ENCODE measurements around the gene CFAP61.
"Not testable (repeated sequence)": the region's sequence is repeated elsewhere in the genome, so short reads cannot be mapped to it uniquely, and the experiment has no call there.

CFAP61 gene

DNA sequence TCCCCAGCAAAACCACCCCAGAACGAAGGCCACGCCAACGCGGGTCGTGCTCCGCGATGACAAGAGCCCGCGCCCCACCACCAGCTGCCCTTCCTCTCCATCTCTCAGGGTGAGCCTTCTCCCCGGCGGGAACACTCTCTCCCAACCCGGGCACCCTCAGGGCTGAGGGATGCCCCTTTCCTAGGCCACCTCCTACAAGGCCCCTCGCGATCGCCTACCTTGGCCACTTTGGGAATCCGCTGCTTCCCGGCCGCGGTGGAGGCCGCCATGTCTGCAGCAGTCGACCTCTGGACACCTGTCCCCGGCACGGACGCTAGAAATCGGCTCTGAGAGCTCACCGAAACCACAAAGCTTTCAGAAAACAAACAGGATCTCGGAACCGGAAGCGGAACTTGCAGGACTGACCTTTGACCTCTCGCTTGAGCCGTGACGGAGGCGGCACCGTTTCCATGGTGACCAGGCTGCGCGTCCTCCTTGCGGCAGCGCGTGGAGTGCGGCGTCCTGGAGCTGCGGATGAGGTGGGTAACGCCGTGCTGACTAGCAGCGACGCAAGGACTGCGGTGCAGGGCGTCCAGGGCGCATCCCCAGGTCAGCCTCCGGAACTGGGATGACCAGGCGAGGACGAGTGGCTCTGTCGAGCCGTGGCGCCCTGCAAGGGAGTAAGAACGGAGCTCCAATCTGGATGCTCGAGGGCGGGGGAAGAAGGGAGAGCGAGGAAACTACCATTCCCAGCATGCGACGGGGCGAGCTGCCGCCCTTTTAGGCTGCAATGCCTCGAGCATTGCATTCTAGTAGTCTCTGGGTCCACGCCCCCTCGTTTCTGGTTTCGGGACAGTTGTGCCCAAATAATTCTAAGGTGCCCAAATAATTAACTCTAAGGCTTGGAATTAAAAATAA lies at the start of gene CFAP61, which contains the start of gene CRNKL1:
Gene CFAP61, plus strand, starts transcription at position 459 of the 897 bp plus-strand sequence. CDS start 4,122 bp downstream, outside the sequence.
Gene CRNKL1, minus strand, starts transcription at position 393 of the 897 bp plus-strand sequence. Its CDS starts 124 bp downstream, at position 269.
- Histone ChIP-seq H3K4me1 (ENCODE audit: insufficient read depth, low read length) (peaks cover 12% of the 10 kb centered on the region), H3K4me3 (ENCODE audit: low read depth in 1 of 2, low read length in 2 of 2) (peak within 1 kb of the TSS; percentile 87 to 94), H3K27ac (ENCODE audit: low read depth, low read length) (peak within 1 kb of the TSS; percentile 73), H3K9me3 (ENCODE audit: low read length) (no peaks in the 10 kb centered on the region), H3K36me3 (ENCODE audit: insufficient read depth, low read length) (peaks cover 29% of the 10 kb centered on the region), H3K9ac (ENCODE audit: low read length) (peak within 1 kb of the TSS; percentile 87), H3K27me3 (ENCODE audit: control insufficient read depth in 1 of 2, insufficient read depth in 2 of 2, low read length in 2 of 2) (no peaks in the 10 kb centered on the region)

DNA sequence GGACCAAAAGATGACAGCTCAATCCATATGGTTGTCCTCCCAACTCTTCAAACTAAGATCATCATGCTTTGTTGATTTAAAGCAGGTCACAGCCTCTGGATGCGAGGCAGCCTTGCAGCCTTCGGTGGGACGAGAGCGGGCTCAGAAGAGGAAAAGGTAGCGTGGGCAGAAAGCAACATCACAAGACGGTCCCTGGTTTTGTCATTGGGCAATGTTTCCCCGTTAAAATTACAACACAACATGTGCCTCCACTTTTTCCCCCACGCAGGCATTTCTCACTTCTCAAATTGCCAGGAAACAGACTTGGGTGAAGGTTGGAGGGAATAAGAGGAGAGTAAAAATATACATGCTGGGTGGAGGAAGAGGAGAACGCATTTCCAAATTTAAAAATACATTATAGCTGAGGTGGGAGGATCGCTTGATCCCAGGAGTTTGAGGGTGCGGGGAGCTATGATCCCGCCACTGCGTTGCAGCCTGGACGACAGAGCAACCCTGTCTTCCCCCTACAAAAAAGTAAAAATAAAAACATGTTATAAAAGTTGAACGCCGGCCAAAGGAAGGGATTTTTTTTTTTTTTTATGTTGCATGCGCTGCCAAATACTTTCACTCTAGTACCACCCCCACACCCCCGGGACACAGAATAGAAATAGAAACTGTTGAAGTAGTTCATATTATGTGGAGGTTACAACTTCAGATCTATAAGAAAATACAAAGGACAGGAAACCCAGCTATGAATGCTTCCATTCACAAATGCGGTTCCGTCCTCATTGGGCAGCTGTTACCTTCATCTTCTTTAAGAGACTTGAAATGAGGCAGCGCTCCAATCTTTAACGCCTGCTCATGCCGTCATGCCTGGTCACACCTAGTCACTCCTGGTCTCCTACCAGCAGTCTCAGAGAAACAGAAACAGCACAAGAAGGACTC lies 49.0 kb upstream of the CFAP61 start:
- Histone ChIP-seq H3K9me3 (ENCODE audit: low read length) (no peaks in the 10 kb centered on the region), H3K27ac (ENCODE audit: low read depth, low read length) (peak overlapping the region; percentile 56), H3K9ac (ENCODE audit: low read length) (no peak overlapping the region), H3K36me3 (ENCODE audit: insufficient read depth, low read length) (peaks cover 32% of the 10 kb centered on the region), H3K4me3 (ENCODE audit: low read depth in 1 of 2, low read length in 2 of 2) (peak overlapping the region in 1 of 2 donors; percentile 46), H3K4me1 (ENCODE audit: insufficient read depth, low read length) (peaks cover 40% of the 10 kb centered on the region), H3K27me3 (ENCODE audit: control insufficient read depth in 1 of 2, insufficient read depth in 2 of 2, low read length in 2 of 2) (no peaks in the 10 kb centered on the region)

- H3K27ac ChIP-seq (ENCODE audit: low read depth, low read length): peak overlapping the region; percentile 56
- H3K9me3 ChIP-seq (ENCODE audit: low read length); H3K9ac ChIP-seq (ENCODE audit: low read length); H3K27me3 ChIP-seq (ENCODE audit: control insufficient read depth in 1 of 2, insufficient read depth in 2 of 2, low read length in 2 of 2): not testable (repeated sequence)
- peaks cover 40% of the 10 kb centered on the region for H3K4me1 ChIP-seq (ENCODE audit: insufficient read depth, low read length)
- H3K4me3 ChIP-seq (ENCODE audit: low read depth in 1 of 2, low read length in 2 of 2): peak overlapping the region in 1 of 2 donors; percentile 46
- peaks cover 26% of the 10 kb centered on the region for H3K36me3 ChIP-seq (ENCODE audit: insufficient read depth, low read length)
These were observed 48.4 kb upstream of the CFAP61 start for GRCh38 chr20:20003955-20004322.

DNA sequence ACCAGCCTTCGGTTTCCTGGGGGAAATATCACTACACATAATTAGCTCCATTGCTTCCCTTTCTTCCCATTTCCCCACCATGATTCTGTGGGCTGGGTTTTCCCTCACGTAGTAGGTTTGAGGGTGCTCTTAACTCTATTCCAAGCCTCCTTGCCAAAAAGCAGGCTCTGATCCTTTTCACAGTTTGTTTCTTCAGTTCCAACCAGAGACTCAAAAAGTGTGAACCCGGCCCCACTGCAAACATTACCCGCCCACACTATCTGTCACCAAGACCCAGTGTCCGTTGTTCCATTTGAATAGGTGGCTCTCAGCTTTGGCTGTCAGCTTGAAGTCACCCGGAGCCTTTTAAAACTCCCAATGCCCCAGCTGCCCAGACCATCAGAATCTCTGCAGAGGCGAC lies 47.0 kb upstream of the CFAP61 start:
- no peaks in the 10 kb centered on the region for H3K9me3 ChIP-seq (ENCODE audit: low read length)
- H3K27ac ChIP-seq (ENCODE audit: low read depth, low read length): no peak overlapping the region

DNA sequence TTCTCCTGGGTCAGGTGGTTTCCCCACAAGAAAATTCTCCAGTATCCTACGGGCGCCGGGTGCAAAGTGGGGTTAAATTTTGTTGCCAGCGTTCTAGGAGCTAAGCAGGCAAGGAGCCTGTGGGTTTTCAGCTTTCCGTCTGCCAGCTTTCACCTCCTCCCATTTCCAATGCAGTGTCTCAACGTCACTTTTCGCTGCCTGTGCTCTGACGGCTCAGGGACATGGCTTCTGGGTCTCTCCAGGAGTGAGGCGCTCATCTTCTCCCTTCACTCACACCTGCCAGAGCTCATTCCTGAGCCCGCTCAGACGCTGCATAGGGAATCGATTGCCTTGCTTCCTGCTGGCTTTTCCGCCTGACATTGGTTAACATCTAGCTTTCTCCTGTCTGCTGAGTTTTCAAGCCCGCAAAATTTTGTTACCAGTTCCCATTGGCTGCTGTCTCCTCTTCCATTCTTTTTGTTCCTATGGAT lies 42.5 kb upstream of the CFAP61 start:
- no peak overlapping the region for H3K4me3 ChIP-seq (ENCODE audit: low read depth in 1 of 2, low read length in 2 of 2)
- no peaks in the 10 kb centered on the region for H3K36me3 ChIP-seq (ENCODE audit: insufficient read depth, low read length)
- H3K4me1 ChIP-seq (ENCODE audit: insufficient read depth, low read length): peaks cover 21% of the 10 kb centered on the region
- no peak overlapping the region for H3K27ac ChIP-seq (ENCODE audit: low read depth, low read length)
- H3K27me3 ChIP-seq (ENCODE audit: control insufficient read depth in 1 of 2, insufficient read depth in 2 of 2, low read length in 2 of 2): no peaks in the 10 kb centered on the region
- H3K9ac ChIP-seq (ENCODE audit: low read length): no peak overlapping the region
- H3K9me3 ChIP-seq (ENCODE audit: low read length): no peaks in the 10 kb centered on the region

More for the DNA sequence above, 47.0 kb upstream of the CFAP61 start:
- H3K4me1 ChIP-seq (ENCODE audit: insufficient read depth, low read length): peaks cover 37% of the 10 kb centered on the region
- H3K27me3 ChIP-seq (ENCODE audit: control insufficient read depth in 1 of 2, insufficient read depth in 2 of 2, low read length in 2 of 2): no peaks in the 10 kb centered on the region
- peaks cover 15% of the 10 kb centered on the region for H3K36me3 ChIP-seq (ENCODE audit: insufficient read depth, low read length)
- no peak overlapping the region for H3K9ac ChIP-seq (ENCODE audit: low read length)
- no peak overlapping the region for H3K4me3 ChIP-seq (ENCODE audit: low read depth in 1 of 2, low read length in 2 of 2)

DNA sequence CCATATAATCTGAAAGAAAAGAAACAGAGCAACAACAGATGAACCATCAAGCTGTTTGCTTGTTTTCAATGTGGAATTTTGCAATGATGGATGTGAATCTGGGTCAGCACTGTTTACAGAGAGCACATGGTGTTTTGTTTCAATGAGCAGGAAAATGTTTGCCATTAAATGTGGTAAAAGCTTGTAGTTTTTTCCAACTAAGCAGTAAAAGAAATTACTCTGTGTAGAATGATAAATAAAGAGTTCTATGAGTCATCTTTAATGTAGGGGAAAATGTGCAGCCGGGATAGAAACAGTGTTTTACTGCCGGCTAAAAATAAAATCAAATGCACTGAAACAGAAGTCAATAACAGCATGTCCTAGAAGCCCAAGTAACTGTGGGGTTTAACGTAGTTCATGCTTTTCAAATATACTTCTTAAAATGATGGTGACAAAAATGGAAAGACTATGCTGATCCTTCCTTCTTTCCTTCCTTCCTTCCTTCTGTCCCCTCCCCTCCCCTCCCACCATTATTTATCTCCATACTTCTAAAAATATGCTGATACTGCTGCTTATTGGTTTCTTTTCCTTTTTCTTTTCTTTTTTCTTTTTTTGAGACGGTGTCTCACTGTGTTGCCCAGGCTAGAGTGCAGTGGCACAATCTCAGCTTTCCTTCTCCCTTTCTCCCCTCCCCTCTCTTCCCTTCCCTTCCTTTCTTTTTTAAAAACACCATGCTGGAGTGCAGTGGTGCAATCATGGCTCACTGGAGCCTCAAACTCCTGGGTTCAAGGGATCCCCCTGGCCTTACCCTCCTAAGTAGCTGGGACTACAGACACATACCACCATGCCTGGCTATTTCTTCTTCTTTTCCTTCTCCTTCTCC lies 41.5 kb upstream of the CFAP61 start:
- Histone ChIP-seq H3K4me3 (ENCODE audit: low read depth in 1 of 2, low read length in 2 of 2) (no peak overlapping the region), H3K4me1 (ENCODE audit: insufficient read depth, low read length) (peaks cover 21% of the 10 kb centered on the region), H3K27ac (ENCODE audit: low read depth, low read length) (peak overlapping the region; percentile 58), H3K9ac (ENCODE audit: low read length) (no peak overlapping the region), H3K9me3 (ENCODE audit: low read length) (no peaks in the 10 kb centered on the region), H3K27me3 (ENCODE audit: control insufficient read depth in 1 of 2, insufficient read depth in 2 of 2, low read length in 2 of 2) (no peaks in the 10 kb centered on the region), H3K36me3 (ENCODE audit: insufficient read depth, low read length) (no peaks in the 10 kb centered on the region)

- no peaks in the 10 kb centered on the region for H3K27me3 ChIP-seq (ENCODE audit: control insufficient read depth in 1 of 2, insufficient read depth in 2 of 2, low read length in 2 of 2)
- peaks cover 21% of the 10 kb centered on the region for H3K4me1 ChIP-seq (ENCODE audit: insufficient read depth, low read length)
- no peak overlapping the region for H3K4me3 ChIP-seq (ENCODE audit: low read depth in 1 of 2, low read length in 2 of 2)
- no peak overlapping the region for H3K27ac ChIP-seq (ENCODE audit: low read depth, low read length)
- no peak overlapping the region for H3K9ac ChIP-seq (ENCODE audit: low read length)
- no peaks in the 10 kb centered on the region for H3K9me3 ChIP-seq (ENCODE audit: low read length)
- H3K36me3 ChIP-seq (ENCODE audit: insufficient read depth, low read length): no peaks in the 10 kb centered on the region
These were observed 39.8 kb upstream of the CFAP61 start for GRCh38 chr20:20012541-20012940.

DNA sequence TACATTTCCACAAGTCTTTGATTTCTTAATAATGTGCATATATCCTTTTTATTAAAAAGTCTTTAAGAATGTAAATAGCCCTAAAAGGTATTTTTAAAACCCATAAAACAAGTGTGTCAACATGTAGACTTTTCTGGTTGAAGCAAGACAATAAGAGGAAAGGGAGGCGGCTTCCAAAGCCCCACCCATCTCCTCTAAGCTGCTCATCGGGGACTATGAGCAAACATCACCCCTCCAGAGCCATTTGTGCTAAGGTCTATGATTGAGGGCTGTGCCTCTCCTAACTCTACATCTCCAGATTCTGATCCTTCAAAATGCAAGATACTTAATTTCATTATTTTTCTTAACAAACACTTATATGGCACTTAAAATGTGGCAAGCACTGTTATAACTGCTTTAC lies 37.7 kb upstream of the CFAP61 start:
- H3K9ac ChIP-seq (ENCODE audit: low read length): no peak overlapping the region
- no peaks in the 10 kb centered on the region for H3K36me3 ChIP-seq (ENCODE audit: insufficient read depth, low read length)
- no peak overlapping the region for H3K4me3 ChIP-seq (ENCODE audit: low read depth in 1 of 2, low read length in 2 of 2)
- no peaks in the 10 kb centered on the region for H3K27me3 ChIP-seq (ENCODE audit: control insufficient read depth in 1 of 2, insufficient read depth in 2 of 2, low read length in 2 of 2)
- no peak overlapping the region for H3K27ac ChIP-seq (ENCODE audit: low read depth, low read length)
- H3K9me3 ChIP-seq (ENCODE audit: low read length): no peaks in the 10 kb centered on the region
- peaks cover 37% of the 10 kb centered on the region for H3K4me1 ChIP-seq (ENCODE audit: insufficient read depth, low read length)

DNA sequence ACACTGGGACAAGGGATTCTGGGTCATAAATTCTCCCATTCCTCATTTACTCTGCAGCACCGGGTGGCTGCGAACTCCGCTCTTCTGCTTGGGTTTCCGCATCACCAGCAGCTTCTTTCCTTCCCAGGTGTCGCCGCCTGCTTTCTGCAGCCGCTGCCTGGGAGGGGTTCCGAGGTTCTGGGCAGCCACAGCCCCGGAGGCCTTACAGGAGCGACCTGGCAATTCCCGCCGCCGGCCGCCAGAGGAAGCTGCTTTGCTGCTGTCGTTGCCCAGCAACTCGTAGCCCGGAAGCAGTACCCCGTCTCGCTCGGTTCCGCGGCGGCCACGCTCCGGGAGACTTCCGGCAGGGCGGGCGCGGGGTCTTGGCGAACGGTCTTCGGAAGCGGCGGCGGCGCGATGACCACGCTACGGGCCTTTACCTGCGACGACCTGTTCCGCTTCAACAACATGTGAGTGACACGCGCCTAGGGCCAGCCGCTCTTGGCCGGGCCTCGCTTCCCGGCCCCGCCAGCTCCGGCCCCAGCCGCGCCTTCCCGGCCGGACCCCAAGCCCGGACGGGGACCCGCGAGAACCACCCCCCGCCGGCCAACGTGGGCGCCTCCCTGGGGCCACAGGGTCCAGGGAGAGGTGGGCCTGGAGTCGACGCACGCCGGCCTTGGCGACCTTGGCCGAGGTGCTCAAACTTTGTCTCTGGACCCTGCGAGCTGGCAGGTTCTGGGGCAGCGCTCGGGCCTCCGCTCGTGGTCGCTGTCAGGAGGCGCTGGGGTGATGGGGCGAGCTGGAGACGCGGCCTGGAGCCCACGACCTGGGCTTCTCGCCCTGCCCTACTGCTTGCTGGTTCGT lies 35.1 kb upstream of the CFAP61 start, which contains the start of gene NAA20:
Gene NAA20, plus strand, starts transcription at position 362 of the 843 bp plus-strand sequence. Its CDS starts 35 bp downstream, at position 397.
- H3K9ac ChIP-seq (ENCODE audit: low read length): peak within 1 kb of the TSS; percentile 54
- H3K4me3 ChIP-seq (ENCODE audit: low read depth in 1 of 2, low read length in 2 of 2): peak within 1 kb of the TSS; percentile 77 to 94
- H3K27me3 ChIP-seq (ENCODE audit: control insufficient read depth in 1 of 2, insufficient read depth in 2 of 2, low read length in 2 of 2): no peaks in the 10 kb centered on the region
- H3K4me1 ChIP-seq (ENCODE audit: insufficient read depth, low read length): peaks cover 22% of the 10 kb centered on the region
- H3K27ac ChIP-seq (ENCODE audit: low read depth, low read length): peak within 1 kb of the TSS; percentile 88
- no peaks in the 10 kb centered on the region for H3K9me3 ChIP-seq (ENCODE audit: low read length)
- no peaks in the 10 kb centered on the region for H3K36me3 ChIP-seq (ENCODE audit: insufficient read depth, low read length)

GRCh38 chr20:20017844-20018185 lies 34.5 kb upstream of the CFAP61 start:
- peak overlapping the region; percentile 54 for H3K9ac ChIP-seq (ENCODE audit: low read length)
- H3K27me3 ChIP-seq (ENCODE audit: control insufficient read depth in 1 of 2, insufficient read depth in 2 of 2, low read length in 2 of 2): no peaks in the 10 kb centered on the region
- H3K4me1 ChIP-seq (ENCODE audit: insufficient read depth, low read length): peaks cover 22% of the 10 kb centered on the region
- peak overlapping the region; percentile 77 to 94 for H3K4me3 ChIP-seq (ENCODE audit: low read depth in 1 of 2, low read length in 2 of 2)
- peak overlapping the region; percentile 88 for H3K27ac ChIP-seq (ENCODE audit: low read depth, low read length)
- H3K9me3 ChIP-seq (ENCODE audit: low read length): no peaks in the 10 kb centered on the region
- no peaks in the 10 kb centered on the region for H3K36me3 ChIP-seq (ENCODE audit: insufficient read depth, low read length)
